Caki2 (cell line): ENCODE results near the gene GRM4. TPM values are rescaled to one million over a fixed set of nuclear protein-coding genes. Genes with fewer than 3 reads are reported as not detected.

ENCODE experiments used
- total RNA-seq: library from RNA; depleted of rRNA; stranded (reverse); fragments of >200 nt; shearing (Covaris generic); gene quantifications from 2 replicates; pipeline ENCODE4 v1.2.3, GENCODE V29; 2014; ENCODE audit warnings: low replicate concordance; rRNA removed

The GRM4 gene
- total RNA-seq, 1 experiment from 2014 or later, result 1.2 TPM

Other genes starting within 250 kb of the GRM4 start
- 217 and 265 TPM in 2 replicates for gene HMGA1, start 90.8 kb upstream of the GRM4 start, total RNA-seq
- gene SMIM29, start 102.9 kb upstream of the GRM4 start, total RNA-seq, result 57.0 and 64.2 TPM in 2 replicates
- 6.7 and 7.2 TPM in 2 replicates for gene NUDT3, start 246.6 kb upstream of the GRM4 start, total RNA-seq